Measurements from ENCODE around the gene LAMTOR5. TPM values are rescaled to one million over a fixed set of nuclear protein-coding genes. Genes with fewer than 3 reads are reported as not detected.

Gene LAMTOR5
- total RNA-seq, 2 donors from 2014 or later: 104 to 132 TPM

DNA sequence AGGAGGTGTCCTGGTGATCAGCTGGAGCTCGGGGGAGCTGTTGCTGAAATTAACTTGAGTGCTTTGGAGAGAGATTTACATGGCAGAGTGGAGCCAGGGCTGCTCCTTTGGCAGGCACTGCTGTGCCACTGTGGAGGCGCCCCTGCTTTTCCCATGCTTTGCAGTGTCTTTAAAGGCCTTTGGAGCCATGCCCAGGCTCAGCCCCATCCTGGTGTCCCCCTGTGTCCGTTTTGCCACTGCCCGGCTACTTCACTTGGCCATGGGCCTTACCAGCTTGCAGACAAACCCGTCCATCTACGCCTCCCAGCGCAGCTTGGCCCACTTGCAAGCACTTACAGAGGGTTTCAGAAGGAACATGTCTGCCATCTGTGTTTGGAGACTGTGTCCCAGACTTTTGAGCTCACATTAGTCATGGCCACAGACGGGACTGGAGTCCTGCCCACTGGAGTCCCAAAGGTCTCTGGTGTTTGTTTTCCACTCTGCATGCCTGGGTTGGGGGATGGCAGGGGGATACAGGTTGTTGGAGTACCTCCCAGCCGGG is 18.2 kb upstream of the LAMTOR5 start:
- Histone ChIP-seq H3K27ac (ENCODE audit: low read depth, low read length) (no peak overlapping the region), H3K4me1 (ENCODE audit: control insufficient read depth, insufficient read depth, low read length) (no peaks in the 10 kb centered on the region), H3K4me3 (ENCODE audit: low read length) (no peak overlapping the region), H3K9ac (ENCODE audit: extremely low read depth, low read length, poor library complexity, severe bottlenecking) (no peak overlapping the region), H3K27me3 (ENCODE audit: control insufficient read depth, insufficient read depth, low read length, poor library complexity, severe bottlenecking) (no peaks in the 10 kb centered on the region), H3K36me3 (ENCODE audit: control insufficient read depth, insufficient read depth, low read length) (no peaks in the 10 kb centered on the region), H3K9me3 (ENCODE audit: control insufficient read depth, low read length) (peaks cover 11% of the 10 kb centered on the region)
- Mint-ChIP-seq H3K36me3 (ENCODE audit: low read depth) (no peaks in the 10 kb centered on the region), H3K27ac (no peak overlapping the region), H3K27me3 (ENCODE audit: insufficient read depth) (no peaks in the 10 kb centered on the region), H3K4me1 (peaks cover 5% of the 10 kb centered on the region), H3K9me3 (peaks cover 7% of the 10 kb centered on the region), H3K4me3 (no peak overlapping the region)
- WGBS, 2 experiments (ENCODE audit: insufficient coverage in 1 of 2, insufficient read length in 1 of 2): 82 to 96% methylated on average over 4 to 9 of the region's 9 CpGs
- no peak for DNase-seq
- no peak for TF ChIP-seq CTCF (conservative IDR thresholded peaks at IDR 0.05)

DNA sequence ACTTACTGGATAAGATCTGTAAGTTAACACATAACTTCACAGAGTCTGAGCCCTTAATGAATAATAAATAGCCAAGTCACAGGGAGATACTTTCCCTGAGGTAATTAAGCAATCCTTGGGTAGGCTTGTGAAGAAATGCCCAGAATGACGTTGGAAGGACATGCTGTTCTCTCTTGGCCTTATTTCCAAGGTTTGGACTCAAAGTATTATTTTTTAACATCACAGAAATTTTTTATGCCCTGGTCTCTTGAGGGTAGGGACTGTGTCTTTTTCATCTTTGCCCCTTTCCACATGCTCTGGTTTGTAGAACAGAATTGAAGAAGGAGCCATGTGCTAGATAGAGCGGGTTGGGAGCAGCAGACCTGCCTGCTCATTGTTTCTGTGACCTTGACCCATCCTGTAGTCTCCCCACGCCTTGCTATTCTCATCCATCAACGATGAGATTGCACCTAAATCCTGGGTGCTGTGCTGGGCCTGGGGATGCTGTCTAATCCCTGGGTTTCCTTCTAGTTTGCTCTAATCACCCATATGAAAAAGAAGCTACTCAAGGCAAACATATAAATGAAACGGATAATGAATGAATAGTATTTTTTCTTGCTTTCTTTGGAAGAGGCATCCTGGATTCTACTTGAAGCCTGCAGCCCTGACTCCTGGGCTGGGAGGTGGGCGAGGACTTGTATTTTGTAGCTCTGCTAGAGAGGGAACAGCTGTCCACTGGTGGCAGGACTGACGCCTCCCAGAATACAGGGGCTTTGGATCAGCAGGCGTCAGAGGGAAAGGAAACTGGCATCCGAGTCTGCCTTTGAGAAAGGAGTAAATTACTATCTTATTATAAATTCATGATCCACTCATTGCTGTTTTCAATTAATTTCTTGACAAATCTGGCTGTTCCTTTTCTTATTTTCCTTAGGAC is 17.5 kb upstream of the LAMTOR5 start:
- no peak for DNase-seq
- Mint-ChIP-seq H3K4me1 (no peaks in the 10 kb centered on the region), H3K27ac (no peak overlapping the region), H3K27me3 (ENCODE audit: insufficient read depth) (no peaks in the 10 kb centered on the region), H3K36me3 (ENCODE audit: low read depth) (peaks cover 2% of the 10 kb centered on the region), H3K4me3 (no peak overlapping the region), H3K9me3 (peaks cover 9% of the 10 kb centered on the region)
- Histone ChIP-seq H3K9me3 (ENCODE audit: control insufficient read depth, low read length) (peaks cover 14% of the 10 kb centered on the region), H3K27me3 (ENCODE audit: control insufficient read depth, insufficient read depth, low read length, poor library complexity, severe bottlenecking) (no peaks in the 10 kb centered on the region), H3K9ac (ENCODE audit: extremely low read depth, low read length, poor library complexity, severe bottlenecking) (no peak overlapping the region), H3K36me3 (ENCODE audit: control insufficient read depth, insufficient read depth, low read length) (no peaks in the 10 kb centered on the region), H3K4me3 (ENCODE audit: low read length) (no peak overlapping the region), H3K27ac (ENCODE audit: low read depth, low read length) (no peak overlapping the region), H3K4me1 (ENCODE audit: control insufficient read depth, insufficient read depth, low read length) (no peaks in the 10 kb centered on the region)
- WGBS, 2 experiments (ENCODE audit: insufficient coverage in 1 of 2, insufficient read length in 1 of 2): 79 to 86% methylated on average over 5 to 9 of the region's 9 CpGs
- TF ChIP-seq CTCF (conservative IDR thresholded peaks at IDR 0.05): no peak

DNA sequence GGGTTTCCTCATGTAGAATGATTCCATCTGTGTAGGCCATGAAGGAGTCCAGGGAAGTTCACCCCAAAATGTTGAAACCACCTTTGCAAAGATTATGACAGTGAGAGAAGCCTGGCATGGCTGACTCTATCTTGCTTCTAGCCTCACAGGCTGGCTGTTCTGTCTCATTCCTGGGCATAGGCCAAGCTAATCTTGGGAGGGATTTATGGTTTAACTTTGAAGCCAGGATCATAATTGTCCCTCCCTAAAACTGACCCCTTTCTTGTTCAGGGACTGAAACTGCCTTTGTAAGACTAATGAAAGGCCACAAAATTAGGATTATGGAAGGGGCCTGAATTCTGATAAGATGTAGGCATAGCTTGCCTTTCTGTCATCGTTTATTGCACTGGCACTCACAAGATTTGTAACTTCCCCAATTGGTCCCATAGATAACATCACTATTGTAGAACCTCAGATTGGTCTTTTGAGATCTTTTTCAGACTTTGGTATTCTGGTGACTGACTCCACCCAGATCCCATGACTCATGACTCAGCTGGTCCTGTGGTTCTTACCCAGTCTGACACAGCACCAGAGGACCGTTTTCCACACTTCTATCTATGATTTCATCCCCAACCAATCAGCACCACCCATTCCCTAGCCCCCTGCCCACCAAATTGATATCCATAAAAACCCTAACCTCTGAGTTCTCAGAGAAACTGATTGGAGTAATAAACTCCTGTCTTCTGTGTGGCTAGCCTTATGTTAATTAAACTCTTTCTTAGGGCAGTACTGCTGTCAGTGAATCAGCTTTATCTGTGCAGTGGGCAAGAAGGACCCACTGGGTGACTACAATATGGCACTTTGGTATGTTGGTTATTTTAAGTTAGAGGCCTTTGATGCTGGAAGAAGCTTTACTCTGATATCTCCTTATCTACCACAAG is 13.6 kb upstream of the LAMTOR5 start:
- no peak overlapping the region for H3K27ac Mint-ChIP-seq
- peaks cover 9% of the 10 kb centered on the region for H3K9me3 Mint-ChIP-seq
- no peak for DNase-seq
- no peak for TF ChIP-seq CTCF (conservative IDR thresholded peaks at IDR 0.05)
- H3K4me3 Mint-ChIP-seq: no peak overlapping the region
- H3K4me3 ChIP-seq (ENCODE audit: low read length): no peak overlapping the region
- no peak overlapping the region for H3K27ac ChIP-seq (ENCODE audit: low read depth, low read length)
- H3K27me3 ChIP-seq (ENCODE audit: control insufficient read depth, insufficient read depth, low read length, poor library complexity, severe bottlenecking): no peaks in the 10 kb centered on the region
- no peaks in the 10 kb centered on the region for H3K4me1 ChIP-seq (ENCODE audit: control insufficient read depth, insufficient read depth, low read length)
- no peaks in the 10 kb centered on the region for H3K27me3 Mint-ChIP-seq (ENCODE audit: insufficient read depth)
- peaks cover 2% of the 10 kb centered on the region for H3K36me3 Mint-ChIP-seq (ENCODE audit: low read depth)
- H3K9me3 ChIP-seq (ENCODE audit: control insufficient read depth, low read length): peaks cover 14% of the 10 kb centered on the region
- H3K4me1 Mint-ChIP-seq: peaks cover 7% of the 10 kb centered on the region
- 84 to 100% methylated on average over 1 to 2 of the region's 2 CpGs for WGBS, 2 experiments (ENCODE audit: insufficient coverage in 1 of 2, insufficient read length in 1 of 2)
- no peaks in the 10 kb centered on the region for H3K36me3 ChIP-seq (ENCODE audit: control insufficient read depth, insufficient read depth, low read length)
- no peak overlapping the region for H3K9ac ChIP-seq (ENCODE audit: extremely low read depth, low read length, poor library complexity, severe bottlenecking)

All from endodermal cell (in vitro differentiated cells).